DMS53 (cell line): Measurements from ENCODE around the gene HNRNPA2B1.
A peak's percentile ranks its signal among the peaks of the same experiment; 100 is the strongest.
"Not testable (repeated sequence)": the region's sequence is repeated elsewhere in the genome, so short reads cannot be mapped to it uniquely, and the experiment has no call there.

ENCODE experiments used
- DNase-seq: peaks from one replicate; lab custom pipeline; 2025; lab: John Stamatoyannopoulos, UW

HNRNPA2B1 gene

GRCh38 chr7:26166684-26167266 is 33.8 kb downstream of the HNRNPA2B1 start:
- DNase-seq = peak; percentile 35

- no peak for DNase-seq
Observed at GRCh38 chr7:26165950-26166683, 34.4 kb downstream of the HNRNPA2B1 start.

GRCh38 chr7:26163804-26164203 is 36.7 kb downstream of the HNRNPA2B1 start:
- DNase-seq = not testable (repeated sequence)

GRCh38 chr7:26162431-26162830 is 38.1 kb downstream of the HNRNPA2B1 start:
- DNase-seq = no peak

GRCh38 chr7:26160896-26161295 is 39.6 kb downstream of the HNRNPA2B1 start:
- DNase-seq = no peak

GRCh38 chr7:26159243-26159642 is 41.3 kb downstream of the HNRNPA2B1 start:
- no peak for DNase-seq

- DNase-seq = no peak
Observed at GRCh38 chr7:26157520-26158105, 42.9 kb downstream of the HNRNPA2B1 start.

- peak; percentile 71 for DNase-seq
Observed at GRCh38 chr7:26156451-26157420, 43.8 kb downstream of the HNRNPA2B1 start.

GRCh38 chr7:26155531-26156375 is 44.8 kb downstream of the HNRNPA2B1 start:
- DNase-seq = peak; percentile 56

GRCh38 chr7:26153823-26154783 is 46.4 kb downstream of the HNRNPA2B1 start:
- DNase-seq = no peak

- DNase-seq = no peak
Observed at GRCh38 chr7:26153241-26153822, 47.2 kb downstream of the HNRNPA2B1 start.

GRCh38 chr7:26152782-26153240 is 47.7 kb downstream of the HNRNPA2B1 start:
- DNase-seq = peak; percentile 79

- DNase-seq = peak; percentile 96
Observed at GRCh38 chr7:26151953-26152781, 48.4 kb downstream of the HNRNPA2B1 start, which contains the start of gene NFE2L3. NFE2L3 (plus strand) TSS chr7:26152198; CDS start chr7:26152499, 301 bp downstream.

- no peak for DNase-seq
Observed at GRCh38 chr7:26151650-26151952, 48.9 kb downstream of the HNRNPA2B1 start.

GRCh38 chr7:26151096-26151495 is 49.5 kb downstream of the HNRNPA2B1 start:
- peak; percentile 31 for DNase-seq

- no peak for DNase-seq
Observed at GRCh38 chr7:26149391-26149977, 51.1 kb downstream of the HNRNPA2B1 start.

GRCh38 chr7:26148307-26148700 is 52.2 kb downstream of the HNRNPA2B1 start:
- DNase-seq = not testable (repeated sequence)

- DNase-seq = not testable (repeated sequence)
Observed at GRCh38 chr7:26147646-26148306, 52.8 kb downstream of the HNRNPA2B1 start.
